Fibroblast of pulmonary artery (primary cell): ENCODE results near the gene RITA1.

Experiments used
- DNase-seq: peaks from one replicate; pipeline ENCODE4 v3.0.0-alpha.2; 2010; ENCODE audit warnings: low read depth
- H3K4me3 ChIP-seq: replicated peaks from 2 replicates; pipeline ENCODE4 v1.5.1; 2011; ENCODE audit warnings: low read depth, mild to moderate bottlenecking, control low read depth, low read length, moderate library complexity
- TF ChIP-seq, protein P1 (sequence below): IDR thresholded peaks from 2 replicates; pipeline ENCODE4 v1.5.1; 2011; ENCODE audit warnings: mild to moderate bottlenecking, control low read depth, low read length, inconsistent platforms; ENCODE audit errors: missing control alignments

The RITA1 gene

DNA sequence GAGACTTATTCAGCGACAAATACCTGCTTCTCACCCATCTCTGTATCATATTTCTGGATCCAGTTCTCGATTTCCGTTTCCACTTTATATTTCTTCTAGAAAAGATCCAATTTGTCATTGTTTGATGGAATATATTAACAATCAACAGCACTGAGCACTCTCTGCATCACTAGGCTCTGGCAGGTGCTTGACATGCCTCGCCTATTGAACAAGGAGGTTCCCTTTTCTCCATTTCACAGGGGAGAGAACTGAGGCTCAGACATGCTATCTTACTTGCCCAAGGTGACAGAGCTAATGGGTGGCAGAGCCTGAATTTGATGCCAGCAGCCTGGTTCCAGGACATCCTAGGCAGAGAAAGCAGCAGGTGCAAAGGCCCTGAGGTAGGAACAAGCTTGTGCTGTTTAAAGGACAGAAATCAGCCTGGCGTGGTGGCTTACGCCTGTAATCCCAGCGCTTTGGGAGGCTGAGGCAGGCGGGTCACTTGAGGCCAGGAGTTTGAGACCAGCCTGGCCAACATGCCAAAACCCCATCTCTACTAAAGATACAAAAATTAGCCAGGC lies 12.1 kb downstream of the RITA1 start:
- H3K4me3 ChIP-seq = no peak overlapping the region
- TF ChIP-seq, protein P1, sequence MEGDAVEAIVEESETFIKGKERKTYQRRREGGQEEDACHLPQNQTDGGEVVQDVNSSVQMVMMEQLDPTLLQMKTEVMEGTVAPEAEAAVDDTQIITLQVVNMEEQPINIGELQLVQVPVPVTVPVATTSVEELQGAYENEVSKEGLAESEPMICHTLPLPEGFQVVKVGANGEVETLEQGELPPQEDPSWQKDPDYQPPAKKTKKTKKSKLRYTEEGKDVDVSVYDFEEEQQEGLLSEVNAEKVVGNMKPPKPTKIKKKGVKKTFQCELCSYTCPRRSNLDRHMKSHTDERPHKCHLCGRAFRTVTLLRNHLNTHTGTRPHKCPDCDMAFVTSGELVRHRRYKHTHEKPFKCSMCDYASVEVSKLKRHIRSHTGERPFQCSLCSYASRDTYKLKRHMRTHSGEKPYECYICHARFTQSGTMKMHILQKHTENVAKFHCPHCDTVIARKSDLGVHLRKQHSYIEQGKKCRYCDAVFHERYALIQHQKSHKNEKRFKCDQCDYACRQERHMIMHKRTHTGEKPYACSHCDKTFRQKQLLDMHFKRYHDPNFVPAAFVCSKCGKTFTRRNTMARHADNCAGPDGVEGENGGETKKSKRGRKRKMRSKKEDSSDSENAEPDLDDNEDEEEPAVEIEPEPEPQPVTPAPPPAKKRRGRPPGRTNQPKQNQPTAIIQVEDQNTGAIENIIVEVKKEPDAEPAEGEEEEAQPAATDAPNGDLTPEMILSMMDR = no peak
- DNase-seq = no peak

- no peak overlapping the region for H3K4me3 ChIP-seq
- TF ChIP-seq, protein P1 = no peak
These were observed 12.8 kb downstream of the RITA1 start for GRCh38 chr12:113198296-113198695.

GRCh38 chr12:113200021-113200797 lies 14.7 kb downstream of the RITA1 start:
- TF ChIP-seq, protein P1 = no peak
- no peak overlapping the region for H3K4me3 ChIP-seq

More at GRCh38 chr12:113198296-113198695, 12.8 kb downstream of the RITA1 start:
- no peak for DNase-seq

DNA sequence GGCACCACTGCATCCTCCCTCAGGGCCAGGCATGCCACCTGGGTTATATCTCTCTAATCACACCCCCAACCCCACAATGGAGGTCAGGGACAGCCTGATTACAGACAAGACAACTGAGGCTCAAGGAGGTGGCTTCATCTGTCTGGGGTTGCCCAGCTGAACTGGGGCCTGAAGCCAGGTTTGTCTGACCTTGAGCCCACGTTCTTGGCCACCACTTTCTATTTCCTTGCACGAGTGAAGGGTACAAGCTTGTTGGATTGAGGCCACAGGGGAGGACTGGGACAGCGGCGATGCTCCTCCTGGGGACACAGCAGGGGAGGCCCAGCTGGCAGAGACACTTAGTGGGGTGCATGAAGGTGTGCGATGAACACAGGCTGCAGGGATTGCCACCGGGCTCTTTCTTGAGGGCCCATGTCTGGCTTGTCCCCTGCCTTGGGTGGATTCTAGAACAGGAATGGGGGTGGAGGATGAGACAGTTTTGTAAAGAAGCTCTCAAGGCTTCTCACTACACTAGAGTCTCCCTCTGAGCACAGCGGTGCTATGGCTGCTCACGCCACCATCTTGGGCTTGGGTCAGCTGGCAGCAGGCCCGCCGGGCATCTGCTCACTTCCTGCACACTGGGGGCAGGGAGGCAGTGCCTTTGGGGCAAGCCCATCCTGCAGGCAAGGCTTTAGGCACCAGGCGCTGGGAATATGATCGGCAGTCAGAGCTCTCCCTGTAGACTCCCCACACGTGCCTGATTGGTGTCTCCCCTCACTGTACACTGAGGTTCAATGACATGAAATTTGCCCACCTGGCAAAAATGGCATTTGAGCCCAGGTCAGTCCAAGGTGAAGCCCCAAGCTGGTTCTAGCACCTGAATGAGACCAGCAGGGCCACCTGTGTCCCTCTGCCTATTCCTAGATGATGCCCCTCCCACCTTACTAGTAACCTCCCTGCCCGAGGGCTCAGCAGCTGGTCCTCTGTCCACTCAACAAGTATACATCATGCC lies 16.0 kb downstream of the RITA1 start:
- TF ChIP-seq, protein P1 = no peak
- H3K4me3 ChIP-seq = no peak overlapping the region
- no peak for DNase-seq

More at GRCh38 chr12:113200021-113200797, 14.7 kb downstream of the RITA1 start:
- DNase-seq = no peak

- TF ChIP-seq, protein P1 = no peak
- no peak for DNase-seq
- H3K4me3 ChIP-seq = no peak overlapping the region
These were observed 17.0 kb downstream of the RITA1 start for GRCh38 chr12:113202300-113203075.
